NCI-H2227 treated with DMSO at 0.1 percent for 48 hours (cell line): Measurements from ENCODE around the gene CD81.

Source experiments
- DNase-seq: peaks from one replicate; lab custom pipeline; 2025; lab: John Stamatoyannopoulos, UW

The CD81 gene

GRCh38 chr11:2436521-2437031, 59.5 kb downstream of the CD81 start:
- no peak for DNase-seq

- no peak for DNase-seq
Measured at GRCh38 chr11:2437516-2437915, 60.4 kb downstream of the CD81 start.

GRCh38 chr11:2439820-2440219, 62.7 kb downstream of the CD81 start:
- no peak for DNase-seq

GRCh38 chr11:2440646-2441045, 63.5 kb downstream of the CD81 start:
- DNase-seq = no peak

GRCh38 chr11:2441171-2441570, 64.1 kb downstream of the CD81 start:
- DNase-seq = no peak

GRCh38 chr11:2442589-2442988, 65.5 kb downstream of the CD81 start:
- no peak for DNase-seq

GRCh38 chr11:2443406-2443805, 66.3 kb downstream of the CD81 start:
- DNase-seq = no peak

GRCh38 chr11:2443881-2444820, 67.0 kb downstream of the CD81 start, which contains the start of gene TRPM5:
TRPM5 (minus strand) TSS chr11:2444514; CDS start chr11:2423036, 21,478 bp downstream.
- DNase-seq = peak; percentile 52

GRCh38 chr11:2444821-2445745, 68.0 kb downstream of the CD81 start, which contains the start of gene KCNQ1:
KCNQ1 (plus strand) TSS chr11:2445008; CDS start chr11:2445099, 91 bp downstream.
- DNase-seq = peak; percentile 52

GRCh38 chr11:2445746-2446551, 68.8 kb downstream of the CD81 start:
- no peak for DNase-seq

GRCh38 chr11:2446590-2447252, 69.6 kb downstream of the CD81 start:
- DNase-seq = no peak
